ENCODE measurements around the gene ZNF804A. TPM values are rescaled to one million over a fixed set of nuclear protein-coding genes. Genes with fewer than 3 reads are reported as not detected.

ZNF804A gene
- total and polyA plus RNA-seq, 2 of the 4 experiments (the other 2 are of a cell fraction) = 2.2 to 2.7 TPM

DNA sequence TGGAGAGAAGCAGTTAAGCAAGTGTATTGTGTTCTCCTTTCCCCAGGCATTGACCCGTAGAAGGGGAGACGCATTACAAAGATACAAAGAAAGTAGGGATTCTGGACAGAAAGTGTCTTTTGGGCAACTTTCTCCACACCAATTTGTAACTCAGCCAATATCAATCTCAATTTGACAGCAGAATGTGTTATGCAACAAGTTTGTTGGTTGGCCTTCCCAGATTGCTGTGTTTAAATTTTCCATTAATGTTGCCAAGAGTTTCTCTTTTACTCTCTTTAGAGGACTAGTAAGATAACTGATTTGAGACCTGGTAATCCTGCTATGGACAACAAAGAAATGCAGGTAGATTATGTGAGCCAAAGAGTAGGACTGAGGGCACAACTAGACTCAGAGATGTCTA is 279.6 kb downstream of the ZNF804A start:
- H2BK20ac ChIP-seq (ENCODE audit: low read depth, low read length) = no peak overlapping the region
- POLR2A ChIA-PET (ENCODE audit: unreplicated experiment) = no interaction called here
- intact Hi-C loops (cut with micrococcal nuclease) = no loop called here
- DNase-seq = no peak
- no peaks in the 10 kb centered on the region for H3K9me1 ChIP-seq (ENCODE audit: insufficient read depth, low read length)
- no peaks in the 10 kb centered on the region; a peak in 1 of 4 replicates for H3K79me1 ChIP-seq (ENCODE audit: low read depth in 1 of 2, low read length in 2 of 2)
- H4K8ac ChIP-seq (ENCODE audit: low read depth in 2 of 2, low read length in 2 of 2) = no peak overlapping the region
- no peaks in the 10 kb centered on the region for H3K36me3 ChIP-seq (ENCODE audit: control insufficient read depth, insufficient read depth, low read length)
- no peak overlapping the region for H3K23ac ChIP-seq (ENCODE audit: low read depth, low read length)
- no peaks in the 10 kb centered on the region for H3K9me3 ChIP-seq (ENCODE audit: control insufficient read depth, insufficient read depth, low read length)
- no peak overlapping the region for H2AK5ac ChIP-seq (ENCODE audit: low read depth, low read length)
- H3K9ac ChIP-seq (ENCODE audit: low read depth, low read length) = no peak overlapping the region
- no peaks in the 10 kb centered on the region for H3K27me3 ChIP-seq (ENCODE audit: control insufficient read depth, insufficient read depth, low read length)
- H3K4ac ChIP-seq (ENCODE audit: low read depth, low read length) = no peak overlapping the region
- dilution Hi-C loops (cut with HindIII; ENCODE audit: low sequenced_read_pairs, unreplicated experiment) = no loop called here
- no peak overlapping the region for H3K56ac ChIP-seq (ENCODE audit: extremely low read depth, insufficient read depth, low read length)
- no peak overlapping the region for H3K14ac ChIP-seq (replicated peaks; ENCODE audit: low read depth, low read length)
- no peak overlapping the region for H2AFZ ChIP-seq (replicated peaks; ENCODE audit: low read length, poor library complexity)
- H2AK9ac ChIP-seq (replicated peaks; ENCODE audit: low read depth, low read length, poor library complexity) = no peak overlapping the region
- H4K91ac ChIP-seq (ENCODE audit: insufficient read depth, low read depth, low read length) = no peak overlapping the region
- no peak overlapping the region for H2BK15ac ChIP-seq (ENCODE audit: low read depth, low read length)
- no peak overlapping the region for H4K5ac ChIP-seq (ENCODE audit: low read depth, low read length)
- no peak overlapping the region for H3K18ac ChIP-seq (ENCODE audit: low read depth, low read length)
- in situ Hi-C loops (cut with MboI; ENCODE audit: low sequenced_read_pairs) = no loop called here
- H3K4me2 ChIP-seq (ENCODE audit: low read depth, low read length) = no peak overlapping the region
- H3K4me1 ChIP-seq (ENCODE audit: control insufficient read depth, insufficient read depth, low read length) = no peaks in the 10 kb centered on the region
- WGBS, 2 experiments (ENCODE audit: extremely low coverage in 2 of 2, insufficient read length in 1 of 2) = no CpG with 5 or more reads among the region's 2 CpGs
- H2BK5ac ChIP-seq (ENCODE audit: low read depth, low read length, poor library complexity, severe bottlenecking) = no peak overlapping the region
- no TSS peak for BruUV-seq (replicated peaks)
- no peak for TF ChIP-seq RAD21 (IDR thresholded peaks at IDR 0.05; ENCODE audit: low read length)
- TF ChIP-seq RCOR1 (IDR thresholded peaks at IDR 0.05; ENCODE audit: insufficient replicate concordance, low read length) = no peak
- no peak for TF ChIP-seq MAZ (IDR thresholded peaks at IDR 0.05; ENCODE audit: borderline replicate concordance, low read depth, low read length)
- TF ChIP-seq, protein P1, sequence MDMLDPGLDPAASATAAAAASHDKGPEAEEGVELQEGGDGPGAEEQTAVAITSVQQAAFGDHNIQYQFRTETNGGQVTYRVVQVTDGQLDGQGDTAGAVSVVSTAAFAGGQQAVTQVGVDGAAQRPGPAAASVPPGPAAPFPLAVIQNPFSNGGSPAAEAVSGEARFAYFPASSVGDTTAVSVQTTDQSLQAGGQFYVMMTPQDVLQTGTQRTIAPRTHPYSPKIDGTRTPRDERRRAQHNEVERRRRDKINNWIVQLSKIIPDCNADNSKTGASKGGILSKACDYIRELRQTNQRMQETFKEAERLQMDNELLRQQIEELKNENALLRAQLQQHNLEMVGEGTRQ (IDR thresholded peaks at IDR 0.05; ENCODE audit: low read depth, low read length) = no peak
- TF ChIP-seq FOS (IDR thresholded peaks at IDR 0.05; ENCODE audit: low read depth, low read length) = no peak
- no peaks in the 10 kb centered on the region for H4K20me1 ChIP-seq (ENCODE audit: insufficient read depth, low read length)
- H2BK120ac ChIP-seq (ENCODE audit: low read depth, low read length) = no peak overlapping the region
- ATAC-seq (ENCODE audit: low read depth) = no peak
- no peak overlapping the region for H3K27ac ChIP-seq (ENCODE audit: insufficient read depth, low read length)
- H3K4me3 ChIP-seq (ENCODE audit: insufficient read depth, low read depth, low read length) = no peak overlapping the region
- CTCF ChIA-PET = no interaction called here
